B cell (primary cell): ENCODE data around the gene PRKAG2. TPM values are rescaled to one million over a fixed set of nuclear protein-coding genes. Genes with fewer than 3 reads are reported as not detected.

ENCODE experiments used
- ATAC-seq: fragments of 200-7000 bp; cut with Tn5 transposase; one replicate; pipeline ENCODE4 v1.10.0; 2021; ENCODE audit warnings: low read depth, mild to moderate bottlenecking, moderate number of reproducible peaks, moderate library complexity
- CTCF ChIA-PET: fragments of 350-600 bp; sonication (Branson Sonifier 250); formaldehyde crosslinking; loops from one replicate; lab custom pipeline; 2021; ENCODE audit warnings: antibody characterized with exemption, inconsistent platforms; lab: Charles Lee
- POLR2A ChIA-PET: fragments of 350-600 bp; sonication (Branson Sonifier 250); formaldehyde crosslinking; loops from one replicate; lab custom pipeline; 2021; ENCODE audit warnings: antibody characterized with exemption; lab: Charles Lee
- DNase-seq: peaks from one replicate; pipeline ENCODE4 v3.0.0; 2013
- H2AFZ ChIP-seq: 2 replicates; pipeline ENCODE4 v1.6.1; 2012; ENCODE audit warnings: mild to moderate bottlenecking, low read depth, low read length; ENCODE audit not compliant: insufficient read depth, poor library complexity, severe bottlenecking
- H3K27ac ChIP-seq, 2 donors: 1 replicate in 1 of 2; 2 replicates in 1 of 2; pipeline ENCODE4 v1.5.1; 2012 to 2013; ENCODE audit warnings: low read length in 2 of 2, mild to moderate bottlenecking in 2 of 2, moderate library complexity in 1 of 2
- H3K27me3 ChIP-seq, 4 experiments: fragments of 200-600 bp in 1 of 4; sonication (generic) in 1 of 4; replicated peaks in 1 of 4; 1 replicate in 2 of 4; 2 replicates in 2 of 4; pipeline versions ENCODE4 v1.6.1 to v1.7.0; 2013 to 2016; ENCODE audit warnings: low read length in 3 of 4, mild to moderate bottlenecking in 2 of 4, mixed read lengths in 1 of 4, moderate library complexity in 1 of 4; ENCODE audit not compliant: insufficient read depth in 4 of 4, control insufficient read depth in 3 of 4; ENCODE audit errors: control extremely low read depth in 1 of 4
- H3K36me3 ChIP-seq, 2 experiments: replicated peaks in 1 of 2; 1 replicate in 1 of 2; 2 replicates in 1 of 2; pipeline versions ENCODE4 v1.6.1 to v1.7.1; 2013; ENCODE audit warnings: low read length in 1 of 2; ENCODE audit not compliant: insufficient read depth in 2 of 2, control insufficient read depth in 1 of 2; ENCODE audit errors: control extremely low read depth in 1 of 2, extremely low read depth in 1 of 2
- H3K4me1 ChIP-seq, 2 donors: fragments of 200-600 bp in 1 of 2; sonication (generic) in 1 of 2; 1 replicate in 1 of 2; 2 replicates in 1 of 2; pipeline versions ENCODE4 v1.5.1 to v1.6.1; 2013 to 2017; ENCODE audit warnings: low read length in 2 of 2; ENCODE audit not compliant: control insufficient read depth in 2 of 2, insufficient read depth in 2 of 2
- H3K4me2 ChIP-seq: replicated peaks from 2 replicates; pipeline ENCODE3; 2012; ENCODE audit warnings: mild to moderate bottlenecking, low read depth, low read length; ENCODE audit not compliant: poor library complexity, severe bottlenecking
- H3K4me3 ChIP-seq, 5 experiments: fragments of 200-600 bp in 1 of 5; sonication (generic) in 1 of 5; 1 replicate in 3 of 5; 2 replicates in 2 of 5; pipeline versions ENCODE4 v1.5.1 to v1.7.0; 2011 to 2016; ENCODE audit warnings: low read length in 4 of 5, mild to moderate bottlenecking in 4 of 5, low read depth in 2 of 5, control low read depth in 1 of 5, moderate library complexity in 1 of 5; ENCODE audit not compliant: insufficient read depth in 1 of 5; ENCODE audit errors: control extremely low read depth in 1 of 5, extremely low read depth in 1 of 5
- H3K79me2 ChIP-seq: fragments of 200-600 bp; sonication (generic); one replicate; pipeline ENCODE4 v1.6.0; 2016; ENCODE audit warnings: low read length; ENCODE audit not compliant: control insufficient read depth, insufficient read depth
- H3K9ac ChIP-seq: fragments of 200-600 bp; sonication (generic); 2 replicates; pipeline ENCODE4 v1.6.1; 2017; ENCODE audit warnings: mild to moderate bottlenecking, low read length, moderate library complexity
- H3K9me3 ChIP-seq, 3 donors: one replicate each; pipeline versions ENCODE4 v1.6.1 to v1.7.1; 2013; ENCODE audit warnings: low read length in 2 of 3; ENCODE audit not compliant: control insufficient read depth in 2 of 3, insufficient read depth in 1 of 3; ENCODE audit errors: control extremely low read depth in 1 of 3
- H4K20me1 ChIP-seq: 2 replicates; pipeline ENCODE4 v1.6.0; 2012; ENCODE audit warnings: mild to moderate bottlenecking, low read length; ENCODE audit not compliant: insufficient read depth, control insufficient read depth, poor library complexity, severe bottlenecking
- H3K27ac Mint-ChIP-seq: one replicate; pipeline ENCODE4 v1.8.0; 2021; ENCODE audit warnings: mixed read lengths
- H3K27me3 Mint-ChIP-seq: one replicate; pipeline ENCODE4 v1.8.0; 2021; ENCODE audit warnings: mixed read lengths
- H3K4me1 Mint-ChIP-seq: one replicate; pipeline ENCODE4 v1.8.0; 2021; ENCODE audit warnings: mixed read lengths
- H3K4me3 Mint-ChIP-seq: one replicate; pipeline ENCODE4 v1.8.0; 2021; ENCODE audit warnings: mixed read lengths
- H3K9me3 Mint-ChIP-seq: one replicate; pipeline ENCODE4 v1.8.0; 2022; ENCODE audit warnings: mixed read lengths; ENCODE audit not compliant: insufficient read depth
- EZH2 ChIP-seq: IDR thresholded peaks from 2 replicates; pipeline ENCODE4 v1.6.1; 2012; ENCODE audit warnings: borderline replicate concordance, low read depth, mild to moderate bottlenecking, moderate library complexity, low read length; ENCODE audit not compliant: insufficient read depth, poor library complexity, severe bottlenecking
- WGBS: methylation state at CpG from one replicate; pipeline ENCODE4 v1.1.5; 2013; ENCODE audit warnings: missing lambda C conversion rate; ENCODE audit not compliant: insufficient coverage; 5-methylcytosine and 5-hydroxymethylcytosine counted together
- intact Hi-C: fragments of 100-400 bp; cut with micrococcal nuclease; formaldehyde crosslinking; loops from one replicate; pipeline ENCODE4 v1.10.0; 2022
- polyA plus RNA-seq: library from polyadenylated mRNA; depleted of rRNA; stranded (reverse); fragments of >200 nt; gene quantifications from 2 replicates; pipeline ENCODE4 v1.2.3, GENCODE V29; 2012
- total RNA-seq, 2 donors: library from RNA; stranded (reverse); fragments of 120-200 nt in 1 of 2; gene quantifications; 1 replicate in 1 of 2; 2 replicates in 1 of 2; pipeline versions ENCODE4 v1.2.3 to v1.2.4, GENCODE V29; 2013 to 2022
- TF ChIP-seq, protein P1 (sequence below): fragments of 200-600 bp; IDR thresholded peaks from one replicate; pipeline ENCODE4 v1.8.0; 2022; ENCODE audit warnings: antibody characterized with exemption, mild to moderate bottlenecking

Gene PRKAG2
- total and polyA plus RNA-seq, 2 donors (not counting 1 experiment from before 2014, with no cell fraction given) = 22.1 to 56.3 TPM

- H3K36me3 ChIP-seq = peaks cover 3 to 20% of the 10 kb centered on the region in 2 experiments
- Mint-ChIP-seq H3K27me3 (no peaks in the 10 kb centered on the region), H3K9me3 (no peaks in the 10 kb centered on the region), H3K4me1 (no peaks in the 10 kb centered on the region), H3K27ac (no peak overlapping the region), H3K4me3 (no peak overlapping the region)
- intact Hi-C loops = no loop called here
- H3K4me1 ChIP-seq = no peaks in the 10 kb centered on the region
- DNase-seq (no peak), ATAC-seq (no peak)
- no peaks in the 10 kb centered on the region for H3K9me3 ChIP-seq
- ChIA-PET POLR2A (no interaction called here), CTCF (interaction anchor here (1.5 to 4.5 kb wide), 2 partner anchors 189 to 270 kb away, joined by 3 to 22 read pairs; no protein-coding TSS in a partner anchor)
- no peaks in the 10 kb centered on the region for H3K27me3 ChIP-seq
- no peaks in the 10 kb centered on the region for H3K79me2 ChIP-seq
- H3K9ac ChIP-seq = no peak overlapping the region
- H4K20me1 ChIP-seq = no peaks in the 10 kb centered on the region
- H3K4me2 ChIP-seq = no peak overlapping the region
- WGBS = 96% methylated on average over 9 of the region's 20 CpGs
- H2AFZ ChIP-seq = no peak overlapping the region
- no peak for TF ChIP-seq EZH2
- TF ChIP-seq, protein P1, sequence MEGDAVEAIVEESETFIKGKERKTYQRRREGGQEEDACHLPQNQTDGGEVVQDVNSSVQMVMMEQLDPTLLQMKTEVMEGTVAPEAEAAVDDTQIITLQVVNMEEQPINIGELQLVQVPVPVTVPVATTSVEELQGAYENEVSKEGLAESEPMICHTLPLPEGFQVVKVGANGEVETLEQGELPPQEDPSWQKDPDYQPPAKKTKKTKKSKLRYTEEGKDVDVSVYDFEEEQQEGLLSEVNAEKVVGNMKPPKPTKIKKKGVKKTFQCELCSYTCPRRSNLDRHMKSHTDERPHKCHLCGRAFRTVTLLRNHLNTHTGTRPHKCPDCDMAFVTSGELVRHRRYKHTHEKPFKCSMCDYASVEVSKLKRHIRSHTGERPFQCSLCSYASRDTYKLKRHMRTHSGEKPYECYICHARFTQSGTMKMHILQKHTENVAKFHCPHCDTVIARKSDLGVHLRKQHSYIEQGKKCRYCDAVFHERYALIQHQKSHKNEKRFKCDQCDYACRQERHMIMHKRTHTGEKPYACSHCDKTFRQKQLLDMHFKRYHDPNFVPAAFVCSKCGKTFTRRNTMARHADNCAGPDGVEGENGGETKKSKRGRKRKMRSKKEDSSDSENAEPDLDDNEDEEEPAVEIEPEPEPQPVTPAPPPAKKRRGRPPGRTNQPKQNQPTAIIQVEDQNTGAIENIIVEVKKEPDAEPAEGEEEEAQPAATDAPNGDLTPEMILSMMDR = no peak
- no peak overlapping the region for H3K27ac ChIP-seq
- no peak overlapping the region for H3K4me3 ChIP-seq
Measured at GRCh38 chr7:151568956-151569940, 307.7 kb downstream of the PRKAG2 start.

GRCh38 chr7:151566897-151567320 lies 310.0 kb downstream of the PRKAG2 start:
- H3K9ac ChIP-seq = no peak overlapping the region
- Mint-ChIP-seq H3K27me3 (no peaks in the 10 kb centered on the region), H3K9me3 (no peaks in the 10 kb centered on the region), H3K27ac (no peak overlapping the region), H3K4me1 (no peaks in the 10 kb centered on the region), H3K4me3 (no peak overlapping the region)
- no peak overlapping the region for H3K4me2 ChIP-seq
- no peak for TF ChIP-seq EZH2
- TF ChIP-seq, protein P1 = no peak
- H3K27ac ChIP-seq = no peak overlapping the region
- no peaks in the 10 kb centered on the region for H3K4me1 ChIP-seq
- ChIA-PET CTCF (no interaction called here), POLR2A (no interaction called here)
- no peak overlapping the region for H2AFZ ChIP-seq
- intact Hi-C loops = no loop called here
- no peak for DNase-seq
- no peaks in the 10 kb centered on the region for H3K79me2 ChIP-seq
- WGBS = no CpG with 5 or more reads among the region's 8 CpGs
- no peaks in the 10 kb centered on the region for H3K9me3 ChIP-seq
- ATAC-seq = no peak
- no peak overlapping the region for H3K4me3 ChIP-seq
- no peaks in the 10 kb centered on the region for H4K20me1 ChIP-seq
- peaks cover 6 to 32% of the 10 kb centered on the region in 2 experiments for H3K36me3 ChIP-seq
- no peaks in the 10 kb centered on the region for H3K27me3 ChIP-seq
